Natural killer cell (primary cell): Measurements from ENCODE around the gene CTTNBP2NL. TPM values are rescaled to one million over a fixed set of nuclear protein-coding genes. Genes with fewer than 3 reads are reported as not detected.

ENCODE experiments used
- ATAC-seq, 3 donors: fragments of 150-1000 bp in 2 of 3; fragments of 200-7000 bp in 1 of 3; cut with Tn5 transposase; 1 replicate in 1 of 3; 2 replicates in 2 of 3; pipeline ENCODE4 v1.10.0; 2021; ENCODE audit warnings: mild to moderate bottlenecking in 2 of 3, moderate library complexity in 2 of 3
- DNase-seq, 2 donors: peaks; one replicate each; pipeline versions ENCODE4 v3.0.0 to v3.0.0-alpha.2; 2013 to 2021; ENCODE audit warnings: mixed read lengths in 1 of 2
- H3K27ac ChIP-seq: one replicate; pipeline ENCODE4 v1.5.1; 2013; ENCODE audit warnings: mild to moderate bottlenecking, low read length
- H3K27me3 ChIP-seq: one replicate; pipeline ENCODE4 v1.6.1; 2013; ENCODE audit warnings: low read length; ENCODE audit not compliant: control insufficient read depth, insufficient read depth
- H3K36me3 ChIP-seq: one replicate; pipeline ENCODE4 v1.6.1; 2013; ENCODE audit warnings: low read length; ENCODE audit not compliant: control insufficient read depth, insufficient read depth
- H3K4me1 ChIP-seq: one replicate; pipeline ENCODE4 v1.6.1; 2013; ENCODE audit warnings: low read length; ENCODE audit not compliant: control insufficient read depth, insufficient read depth
- H3K4me3 ChIP-seq: one replicate; pipeline ENCODE4 v1.5.1; 2013; ENCODE audit warnings: low read length
- H3K9me3 ChIP-seq: one replicate; pipeline ENCODE4 v1.6.1; 2013; ENCODE audit warnings: low read length; ENCODE audit not compliant: control insufficient read depth, insufficient read depth
- H3K27ac Mint-ChIP-seq, 2 donors: one replicate each; pipeline ENCODE4 v1.8.0; 2022; ENCODE audit warnings: mild to moderate bottlenecking in 2 of 2, mixed read lengths in 2 of 2, moderate library complexity in 1 of 2
- H3K27me3 Mint-ChIP-seq, 2 donors: one replicate each; pipeline ENCODE4 v1.8.0; 2022; ENCODE audit warnings: low read depth in 2 of 2, mixed read lengths in 2 of 2
- H3K36me3 Mint-ChIP-seq: one replicate; pipeline ENCODE4 v1.8.0; 2022; ENCODE audit warnings: mixed read lengths
- H3K4me1 Mint-ChIP-seq, 2 donors: one replicate each; pipeline ENCODE4 v1.8.0; 2022; ENCODE audit warnings: mixed read lengths in 2 of 2
- H3K4me3 Mint-ChIP-seq: one replicate; pipeline ENCODE4 v1.8.0; 2022; ENCODE audit warnings: mild to moderate bottlenecking, moderate library complexity, mixed read lengths
- H3K9me3 Mint-ChIP-seq, 2 donors: one replicate each; pipeline ENCODE4 v1.8.0; 2022; ENCODE audit warnings: mixed read lengths in 2 of 2
- CTCF ChIP-seq: fragments of 200-600 bp; IDR thresholded peaks from one replicate; pipeline ENCODE4 v1.8.0; 2022; ENCODE audit warnings: antibody characterized with exemption
- WGBS: methylation state at CpG from one replicate; pipeline ENCODE4 v1.1.7; 2013; ENCODE audit warnings: missing lambda C conversion rate; ENCODE audit not compliant: insufficient coverage; 5-methylcytosine and 5-hydroxymethylcytosine counted together
- intact Hi-C: fragments of 100-400 bp; cut with micrococcal nuclease; formaldehyde crosslinking; loops from one replicate; pipeline ENCODE4 v1.14.2; 2022
- total RNA-seq, 4 donors: library from RNA; stranded (reverse); fragments of 120-200 nt in 1 of 4; gene quantifications; one replicate each; pipeline versions ENCODE4 v1.2.3 to v1.2.4, GENCODE V29; 2013 to 2022

Gene CTTNBP2NL
- total RNA-seq, result under 1 TPM; 0.07 to 0.94 (median 0.15) TPM
- total RNA-seq (2013), result 1.8 TPM

DNA sequence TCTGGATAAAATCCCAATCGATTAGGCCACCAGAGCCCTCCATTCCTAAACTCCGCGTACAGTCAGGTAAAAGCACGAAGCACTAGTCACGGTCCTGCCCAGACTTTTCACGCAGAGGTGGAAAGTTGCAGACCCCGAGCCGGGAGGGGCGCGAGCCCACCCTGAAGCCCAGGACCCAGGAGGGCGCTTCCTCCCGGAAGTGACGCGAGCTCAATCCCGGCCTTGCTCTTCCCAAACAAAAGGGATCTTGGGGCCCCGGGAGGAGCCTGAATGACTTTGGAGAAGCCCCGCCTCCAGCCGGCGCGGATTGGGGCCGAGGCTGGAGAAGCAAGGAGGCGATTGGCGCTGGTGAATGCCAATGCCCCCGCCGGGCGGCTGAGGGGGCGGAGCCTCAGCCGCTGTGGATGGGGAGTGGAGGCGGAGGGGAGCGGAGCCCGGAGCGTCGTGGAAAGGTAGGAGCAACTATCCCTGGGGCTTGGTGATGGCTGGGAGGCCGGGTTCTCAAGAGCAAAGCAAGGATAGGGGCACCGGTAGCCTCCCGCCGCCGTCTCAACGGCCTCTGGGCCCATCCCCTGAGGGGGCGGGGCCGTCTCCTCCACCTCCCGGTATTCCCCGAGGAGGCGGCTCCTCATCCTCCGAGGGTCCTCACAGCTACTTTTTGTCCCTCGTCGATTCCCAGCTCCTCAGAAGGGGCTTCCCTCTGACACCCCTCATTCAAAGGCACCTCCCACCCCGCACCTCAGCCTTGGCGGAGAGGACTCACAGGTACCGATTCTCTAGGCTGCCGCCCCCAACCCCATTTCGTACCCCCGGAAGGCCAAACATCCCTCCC, at the start of gene CTTNBP2NL:
Gene CTTNBP2NL (plus strand): TSS at position 394 of the 832 bp plus-strand sequence. CDS start 19,952 bp downstream, outside the sequence.
- Histone ChIP-seq H3K27ac (no peak within 1 kb of the TSS), H3K9me3 (no peaks in the 10 kb centered on the region), H3K27me3 (peaks cover 8% of the 10 kb centered on the region), H3K36me3 (no peaks in the 10 kb centered on the region), H3K4me3 (peak within 1 kb of the TSS; percentile 93), H3K4me1 (peaks cover 23% of the 10 kb centered on the region)
- intact Hi-C loops, result loop anchor here (10.0 kb wide), 1 partner anchor 409 kb away; no protein-coding TSS in a partner anchor
- H3K9me3 Mint-ChIP-seq, result no peaks in the 10 kb centered on the region
- peak within 1 kb of the TSS in 1 of 2 donors; percentile 84 for H3K27ac Mint-ChIP-seq
- H3K36me3 Mint-ChIP-seq, result no peaks in the 10 kb centered on the region
- peak within 1 kb of the TSS; percentile 93 for H3K4me3 Mint-ChIP-seq
- peaks cover 25 to 29% of the 10 kb centered on the region in 2 donors for H3K27me3 Mint-ChIP-seq
- under 1% methylated on average over 53 of the region's 53 CpGs for WGBS
- H3K4me1 Mint-ChIP-seq, result peaks cover 20 to 22% of the 10 kb centered on the region in 2 donors
- no peak for TF ChIP-seq CTCF
- DNase-seq (peak; percentile 70 to 88), ATAC-seq (peak; percentile 93 to 98 (median 98))

GRCh38 chr1:112346801-112347350, 49.1 kb upstream of the CTTNBP2NL start:
- WGBS, result 86% methylated on average over 3 of the region's 3 CpGs

GRCh38 chr1:112356765-112357164, 39.2 kb upstream of the CTTNBP2NL start:
- Mint-ChIP-seq H3K4me3 (no peak overlapping the region), H3K36me3 (no peaks in the 10 kb centered on the region), H3K9me3 (no peaks in the 10 kb centered on the region), H3K27ac (no peak overlapping the region), H3K4me1 (peaks cover 0 to 18% of the 10 kb centered on the region in 2 donors), H3K27me3 (peaks cover 35 to 44% of the 10 kb centered on the region in 2 donors)
- intact Hi-C loops, result no loop called here
- no peaks in the 10 kb centered on the region for H3K36me3 ChIP-seq
- no peaks in the 10 kb centered on the region for H3K4me1 ChIP-seq
- WGBS, result 34% methylated on average over 2 of the region's 2 CpGs
- DNase-seq, result no peak
- no peaks in the 10 kb centered on the region for H3K9me3 ChIP-seq
- no peaks in the 10 kb centered on the region for H3K27me3 ChIP-seq
- TF ChIP-seq CTCF, result no peak
- no peak overlapping the region for H3K27ac ChIP-seq
- H3K4me3 ChIP-seq, result no peak overlapping the region
- no peak for ATAC-seq

More at GRCh38 chr1:112346801-112347350, 49.1 kb upstream of the CTTNBP2NL start:
- no peak overlapping the region for H3K4me3 ChIP-seq
- no peak overlapping the region for H3K4me3 Mint-ChIP-seq
- DNase-seq, result no peak
- no peak for ATAC-seq
- H3K27ac Mint-ChIP-seq, result no peak overlapping the region
- peaks cover 10 to 11% of the 10 kb centered on the region in 2 donors for H3K4me1 Mint-ChIP-seq
- H3K27me3 Mint-ChIP-seq, result peaks cover 5 to 10% of the 10 kb centered on the region in 2 donors
- peaks cover 3 to 8% of the 10 kb centered on the region in 2 donors for H3K9me3 Mint-ChIP-seq
- H3K27me3 ChIP-seq, result no peaks in the 10 kb centered on the region
- H3K9me3 ChIP-seq, result no peaks in the 10 kb centered on the region
- H3K36me3 ChIP-seq, result no peaks in the 10 kb centered on the region
- H3K4me1 ChIP-seq, result peaks cover 6% of the 10 kb centered on the region
- no peak for TF ChIP-seq CTCF
- peaks cover 12% of the 10 kb centered on the region for H3K36me3 Mint-ChIP-seq
- H3K27ac ChIP-seq, result no peak overlapping the region
- intact Hi-C loops, result no loop called here
